NCI-H187 treated with DMSO at 0.1 percent for 48 hours (cell line): ENCODE results near the gene ZMIZ1.

ENCODE experiments used
- DNase-seq: peaks from one replicate; lab custom pipeline; 2025; lab: John Stamatoyannopoulos, UW

ZMIZ1 gene, protein sequence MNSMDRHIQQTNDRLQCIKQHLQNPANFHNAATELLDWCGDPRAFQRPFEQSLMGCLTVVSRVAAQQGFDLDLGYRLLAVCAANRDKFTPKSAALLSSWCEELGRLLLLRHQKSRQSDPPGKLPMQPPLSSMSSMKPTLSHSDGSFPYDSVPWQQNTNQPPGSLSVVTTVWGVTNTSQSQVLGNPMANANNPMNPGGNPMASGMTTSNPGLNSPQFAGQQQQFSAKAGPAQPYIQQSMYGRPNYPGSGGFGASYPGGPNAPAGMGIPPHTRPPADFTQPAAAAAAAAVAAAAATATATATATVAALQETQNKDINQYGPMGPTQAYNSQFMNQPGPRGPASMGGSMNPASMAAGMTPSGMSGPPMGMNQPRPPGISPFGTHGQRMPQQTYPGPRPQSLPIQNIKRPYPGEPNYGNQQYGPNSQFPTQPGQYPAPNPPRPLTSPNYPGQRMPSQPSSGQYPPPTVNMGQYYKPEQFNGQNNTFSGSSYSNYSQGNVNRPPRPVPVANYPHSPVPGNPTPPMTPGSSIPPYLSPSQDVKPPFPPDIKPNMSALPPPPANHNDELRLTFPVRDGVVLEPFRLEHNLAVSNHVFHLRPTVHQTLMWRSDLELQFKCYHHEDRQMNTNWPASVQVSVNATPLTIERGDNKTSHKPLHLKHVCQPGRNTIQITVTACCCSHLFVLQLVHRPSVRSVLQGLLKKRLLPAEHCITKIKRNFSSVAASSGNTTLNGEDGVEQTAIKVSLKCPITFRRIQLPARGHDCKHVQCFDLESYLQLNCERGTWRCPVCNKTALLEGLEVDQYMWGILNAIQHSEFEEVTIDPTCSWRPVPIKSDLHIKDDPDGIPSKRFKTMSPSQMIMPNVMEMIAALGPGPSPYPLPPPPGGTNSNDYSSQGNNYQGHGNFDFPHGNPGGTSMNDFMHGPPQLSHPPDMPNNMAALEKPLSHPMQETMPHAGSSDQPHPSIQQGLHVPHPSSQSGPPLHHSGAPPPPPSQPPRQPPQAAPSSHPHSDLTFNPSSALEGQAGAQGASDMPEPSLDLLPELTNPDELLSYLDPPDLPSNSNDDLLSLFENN

DNA sequence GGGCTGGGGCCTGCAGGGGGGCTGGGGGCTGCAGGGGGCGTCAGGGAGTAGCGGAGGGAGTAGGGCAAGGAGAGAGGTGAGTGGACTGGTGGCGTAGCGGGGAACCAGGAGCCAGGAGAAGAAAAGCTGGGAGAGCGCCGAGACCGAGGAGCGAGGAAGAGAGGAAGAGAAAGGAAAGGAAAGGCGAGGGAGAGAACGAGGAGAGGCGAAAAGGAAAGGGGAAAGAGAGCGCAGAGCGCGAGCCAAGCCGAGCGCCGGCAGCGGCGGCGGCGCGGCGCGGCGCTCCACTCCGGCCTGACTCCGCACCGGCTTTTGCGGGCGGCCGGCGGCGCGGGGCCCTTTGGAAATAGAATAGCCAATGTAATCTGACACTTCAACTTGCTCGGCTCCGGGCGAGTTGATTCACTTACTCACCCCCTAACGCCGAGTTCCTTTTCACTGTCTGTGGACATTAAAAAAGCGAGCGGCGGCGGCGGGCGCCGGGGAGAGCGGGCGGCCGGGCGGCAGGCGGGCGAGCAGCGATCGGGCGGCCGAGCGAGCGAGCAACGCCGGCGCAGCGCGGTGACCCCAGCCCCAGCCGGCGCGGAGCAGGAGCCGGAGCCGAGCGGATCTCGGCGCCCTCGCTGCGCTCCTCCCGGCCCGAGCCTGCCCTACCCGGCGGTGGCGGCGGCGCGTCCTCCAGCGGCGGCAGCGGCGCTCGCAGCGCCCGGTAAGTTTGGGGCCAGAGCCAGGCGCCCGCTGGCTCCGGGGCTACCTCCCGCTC lies at the start of gene ZMIZ1:
ZMIZ1 (plus strand) TSS at position 405 of the 763 bp plus-strand sequence. CDS start 132,667 bp downstream, outside the sequence.
- DNase-seq: peak; percentile 19

DNA sequence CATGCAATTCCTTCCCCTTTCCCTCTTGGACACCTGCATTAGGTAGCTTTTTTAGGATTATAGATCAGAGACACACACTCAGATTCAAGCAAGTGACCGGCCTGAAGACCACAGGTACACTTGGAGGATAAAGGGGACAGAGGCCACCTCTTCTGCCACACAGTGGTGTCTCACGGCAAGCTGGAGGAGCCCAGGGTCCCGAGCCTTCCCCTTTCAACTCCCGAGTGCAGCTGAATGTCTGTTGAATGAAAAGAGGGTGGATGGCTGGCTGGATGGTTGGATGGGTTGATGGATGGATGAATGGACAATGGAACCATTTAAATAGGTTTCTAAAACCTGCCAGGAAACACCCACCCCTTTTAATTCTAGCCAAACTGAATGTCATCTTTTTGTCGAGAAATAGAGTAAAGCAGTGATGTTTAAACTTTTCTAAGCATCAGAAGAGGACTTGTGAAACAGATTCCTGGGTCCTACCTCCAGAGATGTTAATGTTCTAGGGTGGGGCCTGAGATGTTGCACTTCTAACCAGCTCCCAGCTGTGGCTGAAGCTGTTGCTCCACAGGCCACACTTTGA lies 49.2 kb upstream of the ZMIZ1 start:
- DNase-seq: no peak

DNA sequence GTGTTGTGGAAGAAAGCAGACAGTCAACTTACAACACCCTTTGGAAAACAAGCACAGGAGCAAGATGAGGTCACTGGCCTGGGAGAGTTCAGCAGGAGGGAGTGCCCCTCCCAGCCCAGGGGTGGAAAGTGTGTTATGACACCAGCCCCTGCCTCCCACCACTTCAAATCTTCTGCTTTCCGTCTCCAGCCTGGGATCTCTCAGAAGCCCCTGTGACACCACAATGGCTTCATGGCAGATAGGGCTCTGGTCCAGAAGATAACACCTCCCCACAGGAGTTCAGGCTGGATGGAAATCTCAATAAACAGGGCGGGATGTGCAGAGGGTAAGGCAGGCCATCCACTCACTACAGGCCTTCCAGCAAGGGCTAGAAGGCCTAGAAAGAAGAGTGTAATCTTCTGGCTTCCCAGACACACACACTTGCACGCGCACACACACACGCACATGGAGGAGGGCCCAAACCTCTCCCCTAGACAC lies 48.7 kb upstream of the ZMIZ1 start:
- no peak for DNase-seq

DNA sequence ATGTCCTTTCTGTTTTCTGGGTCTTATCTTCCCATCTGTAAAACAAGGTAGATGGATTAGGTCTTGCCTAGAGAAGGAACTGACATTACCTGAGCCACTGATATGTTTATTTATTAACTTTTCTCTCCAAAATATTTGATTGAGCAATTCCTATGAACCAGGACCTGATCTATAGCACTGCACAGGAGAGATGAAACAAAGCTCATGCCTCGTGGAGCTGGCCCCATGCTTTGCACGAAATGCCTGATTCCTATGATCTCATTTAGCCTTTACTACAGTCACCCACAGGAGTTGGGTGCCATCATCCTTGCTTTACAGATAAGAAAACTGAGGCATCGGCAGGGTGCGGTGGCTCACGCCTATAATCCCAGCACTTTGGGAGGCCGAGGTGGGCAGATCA lies 48.2 kb upstream of the ZMIZ1 start:
- no peak for DNase-seq

DNA sequence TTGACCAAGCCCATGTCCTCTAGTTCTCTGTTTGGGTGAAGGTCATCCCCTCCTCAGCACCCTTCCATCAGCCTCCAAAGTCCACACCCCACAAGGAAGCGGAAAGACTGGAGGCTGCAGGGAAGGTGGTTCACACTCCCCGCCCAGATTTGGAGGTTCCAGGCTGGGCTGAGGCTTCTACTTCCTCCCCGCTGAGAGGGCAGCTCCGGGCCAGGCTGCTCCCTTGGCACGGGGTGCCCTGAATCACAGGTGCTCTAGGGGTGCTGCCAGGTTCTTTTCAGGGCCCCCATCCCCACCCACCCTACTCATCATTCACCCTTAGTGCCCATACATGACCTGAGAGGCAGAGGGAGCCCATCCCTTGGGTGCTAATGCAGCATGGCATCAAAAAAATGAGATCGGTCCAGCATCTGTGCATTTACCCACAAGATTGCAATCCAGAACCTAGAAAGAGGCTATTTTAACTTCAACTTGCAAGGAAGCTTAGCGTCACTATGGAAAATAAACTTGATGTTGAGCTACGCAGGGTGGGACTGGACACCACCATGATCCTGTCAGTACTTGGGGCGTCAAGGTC lies 47.3 kb upstream of the ZMIZ1 start:
- no peak for DNase-seq

DNA sequence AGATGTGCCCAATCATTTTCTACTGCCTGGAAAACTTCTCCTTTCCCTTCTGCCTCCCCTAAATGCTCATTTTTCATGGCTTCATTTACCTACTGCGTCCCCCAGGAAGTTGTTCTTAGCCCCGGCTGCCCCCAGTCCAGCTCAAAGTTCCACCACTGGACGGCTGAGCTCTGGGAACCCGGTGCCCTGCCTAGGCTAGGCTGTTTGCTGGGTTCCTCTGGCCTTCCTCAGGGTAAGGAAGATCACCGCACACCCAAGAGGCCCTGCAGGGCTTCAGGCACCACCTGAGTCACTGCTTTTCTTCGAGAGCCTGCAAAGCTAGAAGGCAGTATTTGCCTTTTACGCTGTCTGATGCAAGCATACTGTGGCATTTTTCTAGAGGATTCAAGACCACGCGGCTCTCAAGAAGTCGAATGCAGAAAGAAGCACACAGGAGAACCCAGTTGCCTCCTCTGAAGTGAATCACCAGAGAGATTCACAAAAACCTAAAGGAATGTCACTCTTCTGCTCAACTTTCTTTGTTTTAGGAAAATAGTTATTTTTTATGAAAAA lies 46.7 kb upstream of the ZMIZ1 start:
- DNase-seq: no peak

DNA sequence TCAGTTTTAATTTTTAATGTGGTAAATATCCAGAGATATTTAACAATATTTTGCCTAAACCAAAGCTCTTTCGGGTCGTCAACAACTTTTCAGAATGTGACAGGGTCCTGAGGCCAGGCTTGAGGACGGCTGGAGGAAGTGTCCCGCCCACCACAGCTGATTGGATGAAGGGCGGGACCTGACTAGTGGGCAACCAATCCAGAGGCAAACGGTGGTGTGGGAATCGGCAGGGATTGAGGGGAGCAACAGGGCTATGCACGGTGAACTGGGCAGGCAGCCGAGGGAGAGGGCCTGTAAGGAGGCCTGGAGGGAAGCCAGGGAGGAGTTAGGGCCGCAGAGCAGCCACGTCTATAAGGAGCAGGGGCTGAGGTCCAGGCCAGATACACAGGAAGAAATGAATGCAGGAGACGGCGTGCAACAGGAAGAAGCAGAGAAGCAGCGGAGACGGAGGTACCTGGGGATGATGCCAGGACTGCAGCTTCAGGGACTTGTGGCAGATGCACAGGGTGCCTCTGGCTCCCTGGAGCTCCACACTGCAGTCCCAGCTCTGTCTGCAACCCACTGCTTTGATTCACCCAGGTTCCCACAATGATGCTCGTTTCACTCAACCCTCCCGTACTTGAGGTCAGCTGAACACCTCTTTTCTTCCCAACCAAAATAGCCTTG lies 46.1 kb upstream of the ZMIZ1 start:
- DNase-seq: no peak

DNA sequence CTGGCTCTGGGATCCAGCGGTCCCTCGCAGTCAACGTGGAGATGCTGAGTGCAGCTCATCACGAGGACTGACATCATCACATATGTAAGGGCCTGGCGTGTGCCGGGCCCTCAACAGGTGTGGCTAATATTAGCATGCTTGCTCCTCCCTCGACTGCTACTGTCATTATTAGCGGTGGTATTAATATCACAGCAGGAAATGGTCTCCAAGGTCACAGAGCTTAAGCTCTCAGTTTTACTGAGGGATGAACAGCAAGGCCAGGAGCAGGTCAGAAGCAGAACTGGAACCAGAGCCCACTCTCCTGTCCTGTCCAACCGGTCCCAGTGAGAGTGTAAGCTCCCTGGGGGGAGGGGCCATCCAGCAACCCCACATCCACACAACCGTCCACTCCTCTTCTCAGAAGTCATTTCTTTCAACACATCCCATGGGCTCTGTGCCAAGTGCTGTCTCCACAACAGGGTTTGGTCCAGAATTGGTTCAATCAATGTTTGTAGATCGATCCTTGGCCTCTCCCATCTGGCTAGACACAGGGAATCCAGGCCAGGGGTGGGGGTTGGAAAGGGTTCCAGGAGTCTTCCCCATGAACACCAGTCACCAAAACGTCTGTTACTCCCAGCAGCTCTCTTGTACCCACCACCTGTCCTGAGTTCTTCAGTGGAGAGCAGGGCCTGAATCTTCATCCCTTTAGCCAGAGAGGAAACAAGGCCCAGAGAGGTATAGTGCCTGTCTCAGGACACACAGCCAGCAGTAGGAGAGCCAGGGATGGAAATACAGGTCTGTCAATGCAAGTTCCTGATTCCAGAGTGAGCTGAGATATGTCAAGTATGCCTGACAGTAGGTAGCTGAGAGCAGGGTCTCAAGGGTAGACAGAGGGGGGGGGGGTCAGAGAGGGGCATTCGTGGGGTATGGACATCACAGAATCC lies 45.3 kb upstream of the ZMIZ1 start:
- DNase-seq: no peak

DNA sequence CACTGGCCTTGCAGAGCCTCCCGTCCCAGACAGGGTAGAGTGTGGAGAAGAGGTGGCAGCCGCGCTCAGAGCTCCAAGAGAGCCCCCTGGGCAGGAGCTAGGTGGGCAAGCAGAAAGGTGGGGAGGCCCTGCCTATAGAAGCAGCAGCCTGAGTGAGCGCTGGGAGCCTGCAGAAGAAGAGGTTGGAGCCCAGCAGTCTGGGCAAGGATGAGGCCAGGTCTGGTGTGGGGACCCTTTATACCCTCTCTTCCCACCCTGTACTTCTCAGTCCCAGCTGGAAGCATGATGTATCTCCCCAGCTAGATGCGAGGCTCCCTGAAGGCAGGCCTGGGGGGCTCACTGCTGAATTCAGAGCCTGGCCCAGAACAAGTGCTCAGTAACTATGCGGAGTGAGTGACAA lies 44.5 kb upstream of the ZMIZ1 start:
- DNase-seq: no peak

DNA sequence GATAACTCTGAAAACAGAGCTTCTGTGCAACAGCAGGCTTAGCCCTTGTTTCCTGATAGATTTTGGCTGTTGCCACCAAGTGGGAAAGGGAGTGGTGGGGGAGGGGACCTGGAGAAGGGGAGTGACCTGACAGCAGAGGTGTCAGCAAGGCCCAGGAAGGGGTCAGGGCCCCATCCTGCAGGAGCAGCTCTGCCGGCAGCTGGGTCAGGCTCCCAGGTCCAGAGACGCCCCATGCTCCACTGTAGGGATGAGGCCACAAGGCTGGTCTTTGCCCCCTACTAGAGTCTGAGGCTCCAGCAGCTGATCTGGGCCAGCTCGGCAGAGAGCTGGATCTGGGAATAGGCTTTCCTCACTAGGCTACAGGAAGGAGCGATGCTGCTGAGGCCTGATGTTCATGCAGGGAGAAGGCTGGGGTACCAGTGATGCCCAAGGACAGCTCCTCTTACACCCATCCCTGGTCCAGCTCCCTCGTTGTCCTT lies 44.0 kb upstream of the ZMIZ1 start:
- no peak for DNase-seq

DNA sequence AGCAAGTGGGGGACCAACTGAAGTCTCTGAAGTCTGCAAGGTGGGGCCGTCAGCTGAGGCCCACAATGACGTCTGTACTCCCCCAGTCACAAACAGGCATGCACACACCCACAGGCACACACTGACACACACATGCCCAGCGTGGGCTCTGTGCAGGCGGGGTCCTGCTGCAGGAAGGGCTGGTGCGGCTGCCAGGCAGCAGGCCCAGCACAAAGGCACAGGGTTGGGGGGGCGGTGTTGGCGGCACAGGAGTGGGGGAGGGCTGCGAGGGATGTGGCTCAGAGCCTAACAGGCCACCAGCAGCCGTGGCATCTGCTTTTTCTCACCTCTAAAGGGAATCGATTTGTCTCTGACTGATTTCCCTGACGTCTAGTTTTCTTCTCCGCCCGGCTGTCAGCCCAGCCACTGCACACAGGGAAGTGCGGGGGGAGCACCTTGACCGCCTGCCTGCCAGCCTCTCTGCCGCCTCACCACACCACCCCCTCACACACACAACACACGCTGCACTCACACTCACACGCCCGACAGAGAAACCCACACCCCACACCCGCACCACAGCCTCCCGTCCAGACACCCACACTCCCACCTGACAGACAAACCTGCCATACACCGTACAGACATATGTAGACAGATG lies 43.5 kb upstream of the ZMIZ1 start:
- no peak for DNase-seq

DNA sequence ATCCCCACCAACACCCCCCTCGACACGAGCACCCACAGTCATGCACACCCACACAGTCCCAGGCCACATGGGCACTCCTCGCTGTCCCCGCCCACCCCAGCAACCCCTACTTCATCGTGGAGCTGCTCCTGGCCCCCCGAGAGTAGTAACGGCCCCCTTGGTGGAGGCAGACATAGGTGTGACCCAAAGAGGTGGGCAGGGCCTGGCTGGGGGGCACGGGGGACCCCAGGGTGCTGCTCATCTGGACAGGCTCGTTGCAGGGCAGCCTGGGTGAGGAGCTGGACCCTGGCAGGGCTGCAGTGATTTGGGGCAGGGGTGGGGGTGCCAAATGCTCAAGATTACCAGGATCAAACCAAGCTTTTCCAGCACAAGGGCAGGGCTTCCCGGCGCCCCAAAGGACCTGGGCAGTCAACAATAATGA lies 42.4 kb upstream of the ZMIZ1 start:
- DNase-seq: no peak

DNA sequence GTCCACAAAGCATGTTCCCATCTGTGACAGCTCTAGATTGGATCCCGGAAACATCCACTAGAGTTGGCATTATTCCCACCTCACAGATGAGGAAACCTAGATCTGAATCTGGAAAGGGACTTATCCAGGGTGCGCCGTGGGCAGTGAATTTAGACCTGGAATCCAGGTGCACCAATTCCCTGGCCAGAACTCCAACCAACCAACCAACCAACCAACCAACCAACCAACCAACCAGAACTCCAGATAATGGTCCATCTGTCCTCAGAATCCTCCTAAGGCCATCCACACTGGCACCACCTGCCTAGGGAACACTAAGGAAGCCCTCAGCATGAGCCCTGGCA lies 42.0 kb upstream of the ZMIZ1 start:
- DNase-seq: no peak

DNA sequence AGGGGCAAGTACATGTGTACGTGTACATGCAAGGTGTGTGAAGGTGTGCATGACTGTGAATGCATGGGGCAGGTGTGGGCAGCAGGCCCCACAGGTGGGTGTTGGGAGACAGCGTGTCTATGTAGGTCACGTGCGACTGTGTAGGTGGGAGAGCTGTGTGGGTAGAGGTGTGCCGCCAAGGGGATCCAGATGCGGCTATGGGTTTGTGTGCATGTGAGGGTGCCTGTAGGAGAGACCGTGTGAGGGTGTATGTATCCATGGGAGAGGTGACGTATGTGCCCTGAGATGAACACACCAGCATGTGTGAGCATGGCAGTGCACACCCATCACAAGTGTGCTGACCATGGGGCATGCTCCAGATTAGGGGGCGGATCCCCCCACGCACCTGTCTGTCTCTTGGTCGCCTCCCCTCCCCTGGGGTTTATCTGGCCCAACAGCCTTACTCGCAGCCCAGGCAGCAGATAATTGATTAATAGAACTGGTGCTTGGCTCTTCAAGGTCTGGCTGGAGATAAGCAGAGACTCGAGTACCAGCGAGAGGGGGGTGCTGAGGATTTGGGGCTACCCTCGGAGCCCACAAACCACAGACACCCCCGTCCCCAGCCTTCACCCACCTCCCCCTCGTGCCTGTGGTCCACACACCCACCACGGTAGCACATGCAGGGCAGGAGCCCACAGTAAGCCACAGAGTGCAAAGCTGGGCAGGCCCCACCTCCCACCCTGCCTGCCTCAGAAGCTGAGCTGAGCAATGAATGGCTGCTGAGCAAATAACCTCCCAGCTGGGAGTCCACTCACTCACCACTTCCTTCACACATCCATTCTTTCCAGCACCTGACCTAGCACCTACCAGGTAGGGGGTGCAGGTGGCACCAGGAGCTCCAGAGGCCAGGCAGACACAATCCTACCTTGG lies 41.4 kb upstream of the ZMIZ1 start:
- DNase-seq: peak; percentile 6

DNA sequence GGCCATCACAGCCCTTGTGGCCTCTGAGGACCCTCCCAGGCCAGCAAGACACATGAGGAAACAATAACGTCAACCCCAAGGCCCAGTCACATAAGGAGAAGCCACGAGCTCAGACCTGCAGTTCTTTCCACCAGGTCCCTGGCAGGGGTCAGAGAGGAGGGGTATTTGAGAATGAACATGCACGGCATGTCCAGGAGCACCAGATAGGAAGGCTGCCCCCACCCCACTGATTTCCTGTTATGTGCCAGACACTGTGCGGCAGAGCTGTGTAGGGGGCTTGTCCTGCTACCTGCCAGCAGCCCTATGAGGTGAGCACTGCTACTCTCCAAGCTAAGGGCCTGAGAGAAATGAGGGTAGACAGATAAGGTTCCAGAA lies 40.7 kb upstream of the ZMIZ1 start:
- DNase-seq: no peak

DNA sequence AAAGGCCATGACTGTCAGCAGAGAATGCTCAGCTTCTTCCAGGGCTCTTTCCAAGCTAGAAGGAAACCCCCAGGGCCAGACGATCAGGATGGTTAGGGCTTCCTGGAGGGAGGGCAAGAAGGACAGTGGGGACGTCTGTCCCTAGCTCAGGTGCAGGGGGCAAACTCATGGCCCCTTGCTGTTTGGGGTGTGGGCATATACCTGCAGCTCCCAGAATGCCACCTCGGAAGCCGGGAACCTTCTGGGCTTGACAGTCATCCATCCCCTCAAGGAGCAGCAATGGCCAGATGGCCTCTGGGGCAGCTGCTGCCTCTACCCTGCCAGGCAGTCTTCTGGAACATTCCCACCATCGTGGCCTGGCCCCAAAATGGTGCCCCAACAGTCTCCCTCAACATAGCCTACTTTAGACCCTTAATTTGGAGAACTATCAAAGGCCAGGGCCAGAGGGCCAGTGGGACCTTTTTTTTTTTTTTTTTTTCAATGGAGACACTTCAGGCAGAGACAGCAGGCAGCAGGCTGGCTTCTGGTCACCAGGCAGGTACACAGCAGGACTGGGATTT lies 40.2 kb upstream of the ZMIZ1 start:
- DNase-seq: no peak
